NCI-H748 treated with DMSO at 0.1 percent for 48 hours (cell line): Measurements from ENCODE around the gene HLCS.

ENCODE experiments used
- DNase-seq: peaks from one replicate; lab custom pipeline; 2025; lab: John Stamatoyannopoulos, UW

Gene HLCS

DNA sequence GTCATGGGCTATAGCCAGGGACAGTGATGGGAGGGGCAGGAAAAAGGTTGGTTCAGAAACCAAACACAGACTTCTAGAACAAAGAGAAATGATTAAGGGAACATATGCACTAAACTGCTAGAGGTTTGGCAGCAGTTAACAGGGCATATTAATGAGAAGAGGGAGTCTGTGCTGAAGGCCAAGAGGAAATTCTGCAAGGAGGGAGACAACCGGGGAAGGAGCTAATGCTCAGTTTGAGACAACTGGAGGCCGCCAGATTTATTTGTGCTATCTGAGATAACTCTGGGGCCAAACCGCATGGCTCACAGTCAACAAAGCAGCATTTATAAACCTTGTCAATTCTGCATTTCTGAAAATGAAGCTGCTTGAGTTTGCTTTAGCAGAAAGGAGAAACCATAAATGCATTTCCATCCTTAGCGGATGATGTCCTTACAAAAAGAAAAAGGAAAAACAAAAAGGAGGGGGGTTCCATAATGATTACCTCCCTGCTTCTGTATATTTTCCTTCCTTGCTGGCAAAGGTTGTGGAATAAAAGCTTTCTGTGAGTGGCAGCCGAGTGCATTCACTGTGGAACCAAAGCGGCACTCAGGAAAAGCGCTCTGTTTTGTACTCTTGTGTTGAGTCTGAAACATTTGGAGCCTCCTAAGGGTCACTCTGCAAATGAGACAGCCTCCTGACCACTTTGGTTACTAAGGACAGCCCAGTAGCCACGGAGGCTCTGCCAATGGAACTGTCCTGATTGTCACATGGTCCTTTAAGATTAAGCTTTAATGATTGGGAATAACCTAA is 197.2 kb downstream of the HLCS start:
- peak; percentile 17 for DNase-seq

- no peak for DNase-seq
Measured at GRCh38 chr21:36768496-36768895, 198.0 kb downstream of the HLCS start.

DNA sequence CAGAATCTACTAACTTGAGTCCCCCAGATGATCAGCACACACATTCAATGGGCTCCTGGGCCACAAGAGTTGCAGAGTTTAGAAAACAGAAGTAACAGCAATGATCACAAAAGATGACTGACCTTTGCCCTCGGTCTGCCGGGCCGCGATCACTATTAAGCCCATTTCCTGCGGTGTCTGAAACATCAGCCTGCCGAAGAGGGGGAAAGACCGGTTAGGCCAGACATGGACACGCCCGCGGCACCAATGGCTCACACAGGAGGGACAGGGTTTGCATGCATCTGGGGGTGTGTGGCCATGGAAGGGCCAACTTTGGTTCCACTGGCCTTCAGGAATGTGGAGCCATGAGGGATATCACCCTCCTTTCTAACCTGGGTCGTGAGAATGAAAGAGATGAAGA is 199.4 kb downstream of the HLCS start:
- DNase-seq: no peak

DNA sequence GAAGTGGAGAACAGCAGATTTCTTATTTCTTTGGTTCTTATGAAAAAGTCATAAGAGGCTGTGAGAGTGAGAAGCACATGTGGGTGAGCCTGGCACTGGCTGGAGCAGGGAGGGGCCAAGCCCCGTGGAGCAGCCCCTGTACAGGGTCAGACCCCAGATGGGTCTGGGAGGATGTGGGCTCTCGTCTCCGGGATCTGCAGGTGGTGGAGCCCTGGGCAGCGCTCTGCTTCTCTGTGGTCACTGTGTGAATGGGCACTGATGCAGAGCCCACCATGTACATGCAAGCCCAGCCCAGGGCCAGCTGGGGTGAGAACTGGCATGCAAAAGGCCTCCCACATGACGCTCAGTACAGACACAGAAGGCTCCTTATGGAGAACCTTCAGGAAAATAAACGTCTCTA is 200.0 kb downstream of the HLCS start:
- DNase-seq: no peak

GRCh38 chr21:36765229-36765628 is 201.2 kb downstream of the HLCS start:
- DNase-seq: no peak

GRCh38 chr21:36763305-36763704 is 203.2 kb downstream of the HLCS start:
- DNase-seq: no peak

DNA sequence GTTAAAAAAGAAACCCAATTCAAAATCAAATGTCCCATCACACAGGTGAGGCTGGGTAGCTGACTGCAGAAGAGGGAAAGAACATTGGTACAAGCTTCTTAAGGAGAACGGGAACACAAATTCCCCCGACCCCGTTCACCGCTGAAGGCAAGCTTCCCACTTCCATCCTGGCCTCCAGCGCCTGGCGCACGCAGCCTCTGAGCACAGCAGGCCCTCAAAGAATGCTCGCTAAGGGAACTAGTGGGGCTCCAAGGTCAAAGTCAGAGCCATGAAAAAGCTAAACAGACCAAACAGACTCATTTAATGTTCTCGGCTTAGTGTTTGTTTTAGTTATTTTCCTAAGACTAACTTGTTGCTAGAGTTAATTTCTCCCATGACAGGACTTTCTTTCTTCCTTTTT is 203.8 kb downstream of the HLCS start:
- DNase-seq: no peak

- DNase-seq: no peak
Measured at GRCh38 chr21:36761685-36762084, 204.8 kb downstream of the HLCS start.

- no peak for DNase-seq
Measured at GRCh38 chr21:36759348-36760083, 207.0 kb downstream of the HLCS start.

GRCh38 chr21:36757196-36757595 is 209.3 kb downstream of the HLCS start:
- DNase-seq: no peak

DNA sequence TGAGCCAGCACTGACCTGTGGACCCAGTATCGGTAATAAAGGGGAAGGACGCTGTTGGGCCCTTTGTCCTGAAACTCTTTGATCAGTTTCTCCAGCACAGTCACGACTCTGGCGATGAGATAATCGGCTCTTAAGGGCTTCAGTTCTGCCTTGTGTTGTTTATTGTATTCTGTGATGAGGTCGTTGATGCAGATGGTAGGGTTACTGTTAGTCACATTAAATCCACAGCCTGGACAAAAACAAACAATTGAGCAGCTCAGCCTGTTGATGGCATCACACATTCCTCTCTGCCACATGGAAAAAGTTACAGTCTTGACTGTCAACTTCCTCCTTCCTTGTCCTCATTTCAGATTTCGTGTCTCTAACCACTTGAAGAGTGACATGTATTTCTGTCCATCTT is 209.9 kb downstream of the HLCS start:
- no peak for DNase-seq

- no peak for DNase-seq
Measured at GRCh38 chr21:36754241-36754898, 212.1 kb downstream of the HLCS start.

DNA sequence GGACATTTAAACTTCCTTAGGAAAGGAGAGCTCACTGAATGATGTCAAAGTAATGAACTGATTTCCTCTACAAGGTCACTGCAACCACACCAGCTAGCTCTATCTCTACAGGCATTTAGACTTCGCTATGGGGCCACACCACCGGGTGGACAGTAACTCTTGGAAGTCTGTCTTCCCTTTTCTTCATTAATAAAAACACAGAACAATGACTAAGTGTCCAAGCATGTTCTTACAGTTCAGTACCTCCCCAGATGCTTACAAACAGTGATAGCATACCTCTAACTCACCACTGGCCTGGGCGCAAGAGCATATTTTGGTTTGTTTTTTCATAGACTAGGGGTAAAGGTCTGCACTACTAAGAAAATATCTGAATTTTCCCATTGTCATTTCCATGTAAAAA is 212.9 kb downstream of the HLCS start:
- no peak for DNase-seq

DNA sequence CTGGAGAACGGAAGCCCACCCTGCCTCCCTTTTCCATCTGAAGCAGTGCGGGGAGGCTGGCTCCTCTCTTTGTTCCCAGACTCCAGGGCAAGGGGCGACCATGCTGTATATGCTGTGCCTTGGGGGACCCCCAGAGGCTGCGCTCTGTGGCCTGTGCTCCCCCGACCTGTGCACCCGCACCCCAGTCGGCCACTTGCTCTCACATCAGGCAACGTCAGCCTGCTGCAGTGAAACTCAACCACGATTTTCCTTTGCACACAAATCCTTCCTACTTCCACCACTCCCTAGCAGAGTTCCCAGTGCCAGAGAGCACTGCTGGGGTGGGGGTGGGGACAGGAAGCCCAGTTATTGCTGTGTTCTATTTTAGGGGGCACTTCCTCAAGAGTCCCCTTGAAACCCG is 215.1 kb downstream of the HLCS start:
- no peak for DNase-seq

DNA sequence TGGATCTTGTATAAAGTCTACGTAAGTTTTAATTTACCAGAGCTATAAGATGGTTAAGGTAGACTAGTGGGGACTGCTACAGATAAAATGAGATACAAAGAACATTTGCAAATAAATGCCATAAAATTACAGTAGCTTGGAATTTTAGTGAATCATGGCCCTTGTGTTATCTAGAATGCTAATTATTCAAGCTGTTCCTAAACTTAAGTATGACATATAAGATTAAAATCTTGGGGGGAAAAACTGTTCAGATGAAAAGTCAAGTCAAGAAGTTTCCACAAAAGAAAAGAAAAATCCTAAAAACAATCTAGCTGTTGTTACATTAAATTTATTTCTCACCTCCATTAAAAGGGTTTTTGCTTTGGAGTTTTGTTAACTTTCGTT is 215.9 kb downstream of the HLCS start:
- DNase-seq: no peak

GRCh38 chr21:36749935-36750575 is 216.4 kb downstream of the HLCS start:
- no peak for DNase-seq

- DNase-seq: peak; percentile 29
Measured at GRCh38 chr21:36747815-36748383, 218.6 kb downstream of the HLCS start.

- DNase-seq: no peak
Measured at GRCh38 chr21:36747041-36747814, 219.2 kb downstream of the HLCS start.

DNA sequence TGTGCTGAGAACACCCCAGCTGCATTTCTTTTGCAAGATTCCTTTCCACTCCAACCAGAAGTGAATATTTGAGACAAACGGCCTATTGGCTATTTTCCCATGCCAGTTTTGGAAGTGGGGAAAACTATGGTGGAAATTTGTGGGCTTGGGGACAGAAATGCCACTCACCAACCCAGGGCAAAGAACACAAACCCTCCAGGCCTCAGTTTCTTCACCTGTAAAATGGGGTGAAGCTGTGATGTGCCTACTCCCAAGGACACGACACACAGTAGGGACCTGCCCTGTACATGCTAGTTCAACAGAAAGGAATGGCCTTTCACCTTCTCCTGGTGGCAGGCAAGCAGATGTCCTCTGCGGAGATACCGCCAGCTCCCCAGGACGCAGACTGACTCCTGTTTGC is 221.0 kb downstream of the HLCS start:
- no peak for DNase-seq

GRCh38 chr21:36744560-36745231 is 221.8 kb downstream of the HLCS start:
- DNase-seq: no peak

DNA sequence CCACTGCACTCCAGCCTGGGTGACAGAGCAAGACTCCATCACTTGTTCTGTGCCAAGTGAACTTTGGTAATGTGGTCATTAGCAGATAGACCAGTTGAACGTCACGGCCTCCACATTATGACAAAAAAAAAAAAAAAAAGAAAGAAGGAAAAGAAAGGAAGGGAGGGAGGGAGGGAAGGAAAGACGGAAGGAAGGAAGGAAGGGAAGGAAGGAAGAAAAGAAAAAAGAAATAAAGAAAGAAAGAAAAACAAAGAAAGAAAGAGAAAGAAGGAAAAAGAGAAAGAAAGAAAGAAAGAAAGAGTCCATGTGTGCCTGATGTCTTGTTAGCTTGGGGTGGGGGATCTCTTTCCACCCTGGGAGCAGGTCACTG is 222.3 kb downstream of the HLCS start:
- no peak for DNase-seq
